Mesothelial cell of epicardium (in vitro differentiated cells): ENCODE results near the gene STAC2. TPM values are rescaled to one million over a fixed set of nuclear protein-coding genes. Genes with fewer than 3 reads are reported as not detected.

Experiments used
- DNase-seq, 2 experiments: peaks; one replicate each; pipeline ENCODE4 v3.0.0; 2021; ENCODE audit warnings: low spot score in 2 of 2; ENCODE audit not compliant: unreplicated experiment in 2 of 2
- H3K27ac Mint-ChIP-seq: 2 replicates; pipeline ENCODE4 v1.8.0; 2021; ENCODE audit warnings: mixed read lengths
- H3K27me3 Mint-ChIP-seq: 2 replicates; pipeline ENCODE4 v1.8.0; 2021; ENCODE audit warnings: low read depth, mixed read lengths
- H3K36me3 Mint-ChIP-seq: 2 replicates; pipeline ENCODE4 v1.8.0; 2021; ENCODE audit warnings: mixed read lengths
- H3K4me1 Mint-ChIP-seq: 2 replicates; pipeline ENCODE4 v1.8.0; 2021; ENCODE audit warnings: mixed read lengths
- H3K4me3 Mint-ChIP-seq: 2 replicates; pipeline ENCODE4 v1.8.0; 2021; ENCODE audit warnings: mild to moderate bottlenecking, moderate library complexity, mixed read lengths
- H3K9me3 Mint-ChIP-seq: 2 replicates; pipeline ENCODE4 v1.8.0; 2021; ENCODE audit warnings: mixed read lengths
- total RNA-seq: library from RNA; stranded (reverse); gene quantifications from 3 replicates; pipeline ENCODE4 v1.2.1, GENCODE V29; 2021
- TF ChIP-seq, protein P1 (sequence below): fragments of 200-600 bp; sonication (generic); IDR thresholded peaks from one replicate; pipeline ENCODE4 v1.5.0; 2021; ENCODE audit warnings: antibody characterized with exemption; ENCODE audit not compliant: unreplicated experiment

The STAC2 gene, protein sequence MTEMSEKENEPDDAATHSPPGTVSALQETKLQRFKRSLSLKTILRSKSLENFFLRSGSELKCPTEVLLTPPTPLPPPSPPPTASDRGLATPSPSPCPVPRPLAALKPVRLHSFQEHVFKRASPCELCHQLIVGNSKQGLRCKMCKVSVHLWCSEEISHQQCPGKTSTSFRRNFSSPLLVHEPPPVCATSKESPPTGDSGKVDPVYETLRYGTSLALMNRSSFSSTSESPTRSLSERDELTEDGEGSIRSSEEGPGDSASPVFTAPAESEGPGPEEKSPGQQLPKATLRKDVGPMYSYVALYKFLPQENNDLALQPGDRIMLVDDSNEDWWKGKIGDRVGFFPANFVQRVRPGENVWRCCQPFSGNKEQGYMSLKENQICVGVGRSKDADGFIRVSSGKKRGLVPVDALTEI
- 0.63 to 0.86 TPM (median 0.77 TPM) in 3 replicates for total RNA-seq

DNA sequence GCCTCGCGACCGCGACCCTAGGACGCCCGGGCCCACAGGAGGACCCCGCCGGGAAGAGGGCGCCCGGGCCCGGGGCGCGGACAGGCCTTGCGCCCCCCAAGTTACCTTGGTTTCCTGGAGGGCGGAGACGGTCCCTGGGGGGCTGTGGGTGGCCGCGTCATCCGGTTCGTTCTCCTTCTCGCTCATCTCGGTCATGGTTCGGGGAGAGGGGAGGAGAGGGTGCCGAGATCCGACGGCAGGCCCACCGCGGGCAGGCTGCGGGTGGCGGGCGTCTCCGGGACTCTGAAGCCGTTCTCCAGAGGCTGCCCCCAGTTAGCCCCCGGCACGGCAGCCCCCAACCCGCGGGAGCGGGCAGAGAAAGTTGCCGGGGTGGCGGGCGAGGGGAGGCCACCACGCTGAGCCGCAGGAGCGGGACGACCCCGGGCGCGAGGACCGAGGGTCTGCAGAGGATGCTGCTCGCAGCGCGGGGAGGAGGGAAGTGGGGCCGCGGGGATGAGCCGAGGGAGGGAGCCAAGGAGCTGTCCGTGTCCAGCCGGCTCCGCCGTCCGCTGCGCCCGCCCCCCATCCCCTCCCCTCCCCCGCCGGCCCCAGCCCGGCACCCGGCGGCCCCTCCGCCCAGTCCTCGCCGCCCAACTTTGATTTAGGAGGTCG, at the start of gene STAC2:
Gene STAC2, minus strand, starts transcription at position 638 of the 651 bp plus-strand sequence. Its CDS starts 443 bp downstream, at position 195.
- Mint-ChIP-seq H3K27ac (no peak within 1 kb of the TSS), H3K9me3 (no peaks in the 10 kb centered on the region), H3K27me3 (peaks cover 67% of the 10 kb centered on the region)

DNA sequence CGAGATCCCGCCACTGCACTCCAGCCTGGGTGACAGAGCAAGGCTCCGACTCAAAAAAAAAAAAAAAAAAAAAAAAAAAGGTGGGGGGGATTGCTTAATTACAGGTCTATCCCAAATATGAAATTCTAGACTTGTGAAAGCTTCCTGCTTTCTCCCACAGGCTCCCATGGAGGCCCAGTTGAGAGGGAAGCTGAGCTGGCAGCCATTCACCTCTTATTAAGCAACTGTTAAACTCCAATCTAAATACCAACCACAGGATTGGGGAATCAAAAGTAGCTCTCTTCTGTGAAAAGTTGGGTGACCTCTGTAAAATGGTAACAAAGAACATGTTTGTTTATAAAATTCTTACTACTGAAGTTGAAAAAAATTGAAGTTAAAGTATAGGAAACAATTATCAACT, 45.8 kb upstream of the STAC2 start:
- H3K4me1 Mint-ChIP-seq = no peaks in the 10 kb centered on the region
- H3K27me3 Mint-ChIP-seq = no peaks in the 10 kb centered on the region
- H3K36me3 Mint-ChIP-seq = peaks cover 29% of the 10 kb centered on the region
- H3K4me3 Mint-ChIP-seq = no peak overlapping the region
- no peak for DNase-seq
- no peaks in the 10 kb centered on the region for H3K9me3 Mint-ChIP-seq
- H3K27ac Mint-ChIP-seq = no peak overlapping the region
- TF ChIP-seq, protein P1, sequence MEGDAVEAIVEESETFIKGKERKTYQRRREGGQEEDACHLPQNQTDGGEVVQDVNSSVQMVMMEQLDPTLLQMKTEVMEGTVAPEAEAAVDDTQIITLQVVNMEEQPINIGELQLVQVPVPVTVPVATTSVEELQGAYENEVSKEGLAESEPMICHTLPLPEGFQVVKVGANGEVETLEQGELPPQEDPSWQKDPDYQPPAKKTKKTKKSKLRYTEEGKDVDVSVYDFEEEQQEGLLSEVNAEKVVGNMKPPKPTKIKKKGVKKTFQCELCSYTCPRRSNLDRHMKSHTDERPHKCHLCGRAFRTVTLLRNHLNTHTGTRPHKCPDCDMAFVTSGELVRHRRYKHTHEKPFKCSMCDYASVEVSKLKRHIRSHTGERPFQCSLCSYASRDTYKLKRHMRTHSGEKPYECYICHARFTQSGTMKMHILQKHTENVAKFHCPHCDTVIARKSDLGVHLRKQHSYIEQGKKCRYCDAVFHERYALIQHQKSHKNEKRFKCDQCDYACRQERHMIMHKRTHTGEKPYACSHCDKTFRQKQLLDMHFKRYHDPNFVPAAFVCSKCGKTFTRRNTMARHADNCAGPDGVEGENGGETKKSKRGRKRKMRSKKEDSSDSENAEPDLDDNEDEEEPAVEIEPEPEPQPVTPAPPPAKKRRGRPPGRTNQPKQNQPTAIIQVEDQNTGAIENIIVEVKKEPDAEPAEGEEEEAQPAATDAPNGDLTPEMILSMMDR = no peak

More for the DNA sequence above, at the start of gene STAC2:
- DNase-seq = no peak
- TF ChIP-seq, protein P1 = no peak
- no peaks in the 10 kb centered on the region for H3K36me3 Mint-ChIP-seq
- peak within 1 kb of the TSS; percentile 70 for H3K4me3 Mint-ChIP-seq
- H3K4me1 Mint-ChIP-seq = peaks cover 15% of the 10 kb centered on the region

DNA sequence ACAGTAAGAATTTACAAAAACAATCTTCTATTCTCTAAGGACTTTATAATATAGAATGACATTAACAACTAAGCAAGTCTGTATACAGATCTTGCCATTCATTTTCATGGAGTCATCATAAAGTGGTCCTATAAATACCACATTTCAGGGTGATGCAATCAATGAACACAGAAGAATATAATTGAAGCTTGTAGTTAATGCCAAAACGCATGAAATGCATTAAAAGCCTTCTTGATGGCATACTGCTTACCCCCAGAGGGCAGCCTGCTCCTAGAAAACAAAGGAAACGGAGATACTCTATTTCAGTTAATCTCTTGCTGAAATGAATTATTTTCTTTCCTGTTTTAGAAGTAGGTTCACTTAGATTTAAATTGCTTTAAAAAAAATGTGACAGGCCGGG, 45.2 kb upstream of the STAC2 start:
- peaks cover 29% of the 10 kb centered on the region for H3K36me3 Mint-ChIP-seq
- H3K4me1 Mint-ChIP-seq = no peaks in the 10 kb centered on the region
- H3K9me3 Mint-ChIP-seq = no peaks in the 10 kb centered on the region
- H3K27ac Mint-ChIP-seq = no peak overlapping the region
- no peak for DNase-seq
- no peaks in the 10 kb centered on the region for H3K27me3 Mint-ChIP-seq
- no peak overlapping the region for H3K4me3 Mint-ChIP-seq
- TF ChIP-seq, protein P1 = no peak

DNA sequence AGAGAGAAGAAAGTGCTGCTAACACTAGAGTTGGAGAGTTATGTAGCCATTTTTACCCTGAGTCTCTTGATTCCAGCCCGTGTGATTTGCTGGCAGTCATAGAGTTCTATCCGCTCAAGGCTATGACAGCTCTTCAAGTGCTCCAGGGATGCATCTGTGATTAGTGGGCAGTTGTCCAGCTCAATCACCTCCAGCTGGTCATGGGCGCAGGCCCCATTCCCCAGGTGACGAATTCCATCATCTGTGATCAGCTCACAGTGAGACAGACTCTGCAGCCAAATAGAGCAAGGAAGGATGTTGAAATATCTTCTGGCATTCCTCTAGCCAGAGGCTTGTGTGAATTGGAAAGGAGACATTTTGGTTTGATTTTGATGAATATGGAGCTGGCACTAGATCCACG, 38.4 kb upstream of the STAC2 start:
- H3K4me1 Mint-ChIP-seq = no peaks in the 10 kb centered on the region
- H3K27ac Mint-ChIP-seq = no peak overlapping the region
- H3K9me3 Mint-ChIP-seq = no peaks in the 10 kb centered on the region
- DNase-seq = no peak
- H3K36me3 Mint-ChIP-seq = peaks cover 39% of the 10 kb centered on the region
- H3K4me3 Mint-ChIP-seq = no peak overlapping the region
- H3K27me3 Mint-ChIP-seq = no peaks in the 10 kb centered on the region
- TF ChIP-seq, protein P1 = no peak

DNA sequence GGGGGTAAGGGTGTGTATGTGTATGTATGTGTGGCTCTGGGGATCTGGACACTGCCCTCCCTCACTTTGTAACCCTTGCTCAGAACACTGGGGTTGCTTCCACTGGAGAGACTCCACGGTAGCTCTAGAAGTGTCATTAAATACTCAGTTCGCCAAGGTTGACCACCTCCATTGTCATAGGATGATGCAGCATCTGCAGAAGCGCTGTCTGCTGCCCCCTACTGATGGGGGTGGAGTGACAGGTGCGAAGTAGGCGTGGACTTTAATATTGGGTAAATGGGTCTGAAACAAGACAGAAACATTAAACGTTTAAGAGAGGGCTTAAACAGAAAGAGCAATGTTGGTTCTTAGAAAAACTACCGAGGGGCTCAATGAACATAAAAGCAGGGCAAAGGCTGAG, 35.5 kb upstream of the STAC2 start:
- no peak overlapping the region for H3K4me3 Mint-ChIP-seq
- no peak for DNase-seq
- H3K9me3 Mint-ChIP-seq = no peaks in the 10 kb centered on the region
- H3K4me1 Mint-ChIP-seq = no peaks in the 10 kb centered on the region
- H3K27me3 Mint-ChIP-seq = no peaks in the 10 kb centered on the region
- peaks cover 42% of the 10 kb centered on the region for H3K36me3 Mint-ChIP-seq
- no peak overlapping the region for H3K27ac Mint-ChIP-seq
- TF ChIP-seq, protein P1 = no peak
